Activated CD8-positive, alpha-beta memory T cell treated with anti-CD3 and anti-CD28 coated beads, Interleukin-2, amount 10 ng/mL, durations not matched to agents 7 days and 5 days (primary cell): ENCODE results near the gene SCIN. TPM values are rescaled to one million over a fixed set of nuclear protein-coding genes. Genes with fewer than 3 reads are reported as not detected.
"Not testable (repeated sequence)": the region's sequence is repeated elsewhere in the genome, so short reads cannot be mapped to it uniquely, and the experiment has no call there.

Experiments
- ATAC-seq: fragments of 150-1000 bp; cut with Tn5 transposase; one replicate; pipeline ENCODE4 v1.10.0; 2021; ENCODE audit warnings: moderate library complexity
- CTCF ChIA-PET: fragments of 350-600 bp; sonication (Branson Sonifier 250); formaldehyde crosslinking; loops from one replicate; lab custom pipeline; 2021; ENCODE audit warnings: antibody characterized with exemption; lab: Charles Lee
- DNase-seq: peaks from one replicate; pipeline ENCODE4 v3.0.0-alpha.2; 2020
- H3K27ac Mint-ChIP-seq: one replicate; pipeline ENCODE4 v1.8.0; 2021; ENCODE audit warnings: mild to moderate bottlenecking, mixed read lengths
- H3K27me3 Mint-ChIP-seq: one replicate; pipeline ENCODE4 v1.8.0; 2021; ENCODE audit warnings: mixed read lengths
- H3K36me3 Mint-ChIP-seq: one replicate; pipeline ENCODE4 v1.8.0; 2021; ENCODE audit warnings: mild to moderate bottlenecking, mixed read lengths
- H3K4me1 Mint-ChIP-seq: one replicate; pipeline ENCODE4 v1.8.0; 2021; ENCODE audit warnings: mixed read lengths
- H3K4me3 Mint-ChIP-seq: one replicate; pipeline ENCODE4 v1.8.0; 2021; ENCODE audit warnings: mild to moderate bottlenecking, moderate library complexity, mixed read lengths
- H3K9me3 Mint-ChIP-seq: one replicate; pipeline ENCODE4 v1.8.0; 2022; ENCODE audit warnings: low read depth, mixed read lengths
- total RNA-seq, 2 experiments: library from RNA; stranded (reverse); gene quantifications; one replicate each; pipeline ENCODE4 v1.2.3, GENCODE V29; 2021

The SCIN gene
- total RNA-seq, result 1 to 10 TPM; 1.0 to 1.4 TPM

DNA sequence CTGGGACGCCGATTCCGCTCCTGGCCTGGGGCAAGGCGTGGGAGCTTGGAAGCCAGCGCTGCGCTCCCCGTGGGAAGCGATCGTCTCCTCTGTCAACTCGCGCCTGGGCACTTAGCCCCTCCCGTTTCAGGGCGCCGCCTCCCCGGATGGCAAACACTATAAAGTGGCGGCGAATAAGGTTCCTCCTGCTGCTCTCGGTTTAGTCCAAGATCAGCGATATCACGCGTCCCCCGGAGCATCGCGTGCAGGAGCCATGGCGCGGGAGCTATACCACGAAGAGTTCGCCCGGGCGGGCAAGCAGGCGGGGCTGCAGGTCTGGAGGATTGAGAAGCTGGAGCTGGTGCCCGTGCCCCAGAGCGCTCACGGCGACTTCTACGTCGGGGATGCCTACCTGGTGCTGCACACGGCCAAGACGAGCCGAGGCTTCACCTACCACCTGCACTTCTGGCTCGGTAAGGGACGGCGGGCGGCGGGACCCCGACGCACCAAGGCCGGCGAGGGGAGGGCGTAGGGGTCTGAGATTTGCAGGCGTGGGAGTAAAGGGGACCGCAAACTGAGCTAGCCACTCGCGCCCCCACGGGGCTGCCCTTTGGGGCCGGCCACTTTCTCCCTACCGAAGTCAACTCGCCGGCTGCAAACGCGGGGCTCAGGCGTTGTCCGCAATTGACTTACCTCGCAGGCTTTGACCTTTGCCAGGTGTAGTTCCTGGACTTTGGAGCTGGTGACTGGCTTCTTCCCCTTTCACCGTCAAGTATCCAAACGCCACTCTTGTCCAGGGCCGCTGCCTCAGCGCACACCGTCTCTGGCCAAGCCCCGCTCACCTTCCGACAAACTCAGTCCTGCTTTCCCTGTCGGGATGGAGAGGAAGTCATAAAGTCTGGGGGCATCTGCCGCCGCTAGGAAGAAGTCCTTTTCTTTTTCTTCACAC lies at the start of gene SCIN:
SCIN (plus strand) TSS at position 187 of the 928 bp plus-strand sequence; CDS start at position 254, 67 bp downstream.
- peak; percentile 79 for ATAC-seq
- CTCF ChIA-PET, result interaction anchor here (0.9 kb wide), 1 partner anchor 16 kb away, joined by 3 read pairs; no protein-coding TSS in a partner anchor

DNA sequence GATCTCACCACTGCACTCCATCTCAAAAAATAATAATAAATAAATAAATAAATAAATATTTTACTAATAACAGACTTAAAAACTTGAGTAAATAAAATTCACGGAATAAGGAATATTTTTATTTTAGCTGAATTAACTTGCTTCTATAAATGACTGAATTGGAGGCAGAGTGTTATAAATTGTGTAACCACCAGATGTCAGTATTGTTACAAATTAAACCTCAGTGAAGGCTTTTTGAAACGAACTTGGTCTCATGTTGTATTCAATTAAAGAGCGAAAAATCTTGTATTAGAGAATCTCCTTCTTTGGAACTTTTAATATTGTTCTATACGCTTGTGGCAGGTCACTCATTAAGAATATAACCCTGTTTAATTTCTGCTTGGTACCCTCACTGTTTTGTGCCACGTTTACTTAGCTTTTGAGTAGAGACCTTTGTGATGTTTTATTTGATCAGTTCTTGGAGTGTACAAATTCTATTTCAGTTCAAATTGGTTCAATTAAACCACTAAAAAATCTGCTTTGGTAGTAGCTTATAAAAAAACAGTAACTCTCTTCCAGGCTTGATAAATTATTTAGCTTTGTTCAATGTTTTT lies 45.6 kb upstream of the SCIN start:
- ATAC-seq (no peak), DNase-seq (no peak)
- Mint-ChIP-seq H3K27me3 (peaks cover 14% of the 10 kb centered on the region), H3K27ac (no peak overlapping the region), H3K4me1 (no peaks in the 10 kb centered on the region), H3K9me3 (no peaks in the 10 kb centered on the region), H3K4me3 (no peak overlapping the region), H3K36me3 (no peaks in the 10 kb centered on the region)
- CTCF ChIA-PET, result interaction anchor here (0.8 to 3.5 kb wide), 11 partner anchors 8 to 162 kb away, joined by 3 to 13 read pairs (median 4); partner anchors contain the start of gene ARL4A

More for the DNA sequence above, at the start of gene SCIN:
- Mint-ChIP-seq H3K27ac (no peak within 1 kb of the TSS), H3K27me3 (peaks cover 50% of the 10 kb centered on the region), H3K9me3 (no peaks in the 10 kb centered on the region), H3K4me3 (peak within 1 kb of the TSS; percentile 71), H3K36me3 (peaks cover 1% of the 10 kb centered on the region), H3K4me1 (peaks cover 32% of the 10 kb centered on the region)
- peak; percentile 51 for DNase-seq

DNA sequence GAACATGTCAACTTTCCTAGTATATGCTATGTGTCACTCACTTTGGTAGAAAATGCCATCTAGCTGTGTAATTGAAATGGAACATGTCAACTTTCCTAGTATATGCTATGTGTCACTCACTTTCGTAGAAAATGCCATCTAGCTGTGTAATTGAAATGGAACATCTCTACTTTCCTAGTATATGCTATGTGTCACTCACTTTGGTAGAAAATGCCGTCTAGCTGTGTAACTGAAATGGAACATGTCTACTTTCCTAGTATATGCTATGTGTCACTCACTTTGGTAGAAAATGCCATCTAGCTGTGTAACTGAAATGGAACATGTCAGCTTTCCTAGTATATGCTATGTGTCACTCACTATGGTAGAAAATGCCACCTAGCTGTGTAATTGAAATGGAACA lies 43.8 kb upstream of the SCIN start:
- H3K27ac Mint-ChIP-seq, H3K36me3 Mint-ChIP-seq, ATAC-seq, H3K4me3 Mint-ChIP-seq, DNase-seq, H3K9me3 Mint-ChIP-seq, H3K27me3 Mint-ChIP-seq, H3K4me1 Mint-ChIP-seq: not testable (repeated sequence)
- CTCF ChIA-PET, result interaction anchor here (3.5 kb wide), 1 partner anchor 97 kb away, joined by 13 read pairs; no protein-coding TSS in a partner anchor

DNA sequence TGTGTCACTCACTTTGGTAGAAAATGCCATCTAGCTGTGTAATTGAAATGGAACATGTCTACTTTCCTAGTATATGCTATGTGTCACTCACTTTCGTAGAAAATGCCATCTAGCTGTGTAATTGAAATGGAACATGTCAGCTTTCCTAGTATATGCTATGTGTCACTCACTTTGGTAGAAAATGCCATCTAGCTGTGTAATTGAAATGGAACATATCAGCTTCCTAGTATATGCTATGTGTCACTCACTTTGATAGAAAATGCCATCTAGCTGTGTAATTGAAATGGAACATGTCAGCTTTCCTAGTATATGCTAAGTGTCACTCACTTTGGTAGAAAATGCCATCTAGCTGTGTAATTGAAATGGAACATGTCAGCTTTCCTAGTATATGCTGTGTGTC lies 42.9 kb upstream of the SCIN start:
- not testable (repeated sequence) for H3K4me3 Mint-ChIP-seq, H3K4me1 Mint-ChIP-seq, H3K27me3 Mint-ChIP-seq, H3K27ac Mint-ChIP-seq, ATAC-seq, DNase-seq, H3K36me3 Mint-ChIP-seq, H3K9me3 Mint-ChIP-seq
- CTCF ChIA-PET, result interaction anchor here (3.5 kb wide), 1 partner anchor 96 kb away, joined by 13 read pairs; no protein-coding TSS in a partner anchor

DNA sequence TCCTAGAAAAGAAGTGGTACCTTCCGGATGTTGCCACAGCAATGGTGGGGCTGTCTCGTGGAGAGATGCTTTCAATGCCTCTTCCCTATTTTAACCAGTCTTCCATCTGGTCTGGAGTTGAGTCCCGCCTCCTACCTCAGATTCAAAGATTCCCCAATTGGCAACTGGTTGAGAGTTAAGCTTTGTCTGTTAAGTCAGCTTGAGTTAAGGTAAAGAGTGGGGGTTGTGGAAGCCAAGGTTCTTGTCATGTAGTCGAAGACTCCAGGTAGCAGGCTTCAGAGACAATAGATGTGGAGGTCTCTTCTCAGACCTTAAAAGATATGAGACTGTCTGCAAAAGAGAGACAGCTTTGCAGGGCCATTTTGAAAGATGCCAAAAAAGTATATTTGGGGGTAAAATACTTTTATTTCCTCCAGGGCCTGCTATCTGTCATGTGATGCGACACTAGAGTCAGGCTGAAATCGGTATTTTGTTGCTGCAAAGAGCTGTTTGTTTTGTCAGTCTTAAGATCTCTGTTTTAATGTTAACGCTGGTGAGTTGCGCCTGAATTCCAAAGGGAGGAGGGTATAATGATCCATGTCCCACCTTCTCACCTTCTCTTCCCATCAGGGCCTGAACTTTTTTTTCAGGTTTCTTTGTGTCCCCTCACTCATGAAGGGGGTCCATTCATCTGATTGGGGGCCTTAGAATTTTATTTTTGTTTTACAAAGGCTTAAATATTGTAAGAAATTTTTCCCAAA lies 40.4 kb upstream of the SCIN start:
- Mint-ChIP-seq H3K36me3 (no peaks in the 10 kb centered on the region), H3K4me1 (no peaks in the 10 kb centered on the region), H3K9me3 (no peaks in the 10 kb centered on the region), H3K4me3 (no peak overlapping the region), H3K27me3 (no peaks in the 10 kb centered on the region), H3K27ac (no peak overlapping the region)
- no peak for ATAC-seq
- no peak for DNase-seq
- CTCF ChIA-PET, result no interaction called here

DNA sequence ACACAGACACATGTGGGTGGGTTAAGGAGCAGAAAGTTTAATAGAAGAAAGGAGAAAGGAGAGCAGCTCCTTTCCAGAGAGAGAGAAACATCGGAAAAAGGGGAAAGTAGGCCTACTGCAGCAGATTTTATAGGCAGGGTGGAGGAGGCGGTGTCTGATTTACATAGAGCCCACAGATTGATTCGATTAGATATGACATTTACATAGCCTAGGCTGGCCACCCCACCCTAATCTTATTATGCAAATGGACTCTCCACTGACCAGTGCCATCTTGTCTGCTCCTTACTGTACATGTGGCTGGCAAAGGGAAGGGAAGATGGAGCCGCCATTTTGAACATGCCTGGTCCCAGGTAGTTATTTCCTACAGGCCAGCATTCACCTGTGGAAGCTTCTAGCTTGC lies 38.7 kb upstream of the SCIN start:
- H3K27ac Mint-ChIP-seq, result no peak overlapping the region
- CTCF ChIA-PET, result interaction anchor here (1.1 kb wide), 1 partner anchor 107 kb away, joined by 3 read pairs; no protein-coding TSS in a partner anchor
- H3K36me3 Mint-ChIP-seq, result no peaks in the 10 kb centered on the region
- H3K9me3 Mint-ChIP-seq, result no peaks in the 10 kb centered on the region
- no peaks in the 10 kb centered on the region for H3K4me1 Mint-ChIP-seq
- H3K27me3 Mint-ChIP-seq, result peaks cover 3% of the 10 kb centered on the region
- no peak overlapping the region for H3K4me3 Mint-ChIP-seq
- DNase-seq, result no peak
- no peak for ATAC-seq

DNA sequence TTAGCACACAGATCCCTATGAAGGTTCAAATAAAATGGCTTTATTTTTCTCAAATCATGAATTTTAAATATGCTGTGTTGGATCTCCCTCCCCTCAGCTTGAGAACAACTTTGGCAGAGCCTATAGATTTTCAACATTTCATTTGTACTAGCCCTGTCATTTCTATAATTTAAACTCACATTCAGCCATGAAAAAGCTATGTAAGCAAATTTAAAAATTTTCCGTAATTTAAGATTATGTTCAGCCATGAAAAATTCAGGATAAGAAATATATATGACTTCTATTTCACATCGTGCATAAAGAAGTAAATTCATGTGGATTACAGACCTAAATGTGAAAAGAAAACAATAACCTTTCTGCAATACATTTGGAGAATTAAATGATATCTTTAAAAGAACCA lies 36.5 kb upstream of the SCIN start:
- ATAC-seq (no peak), DNase-seq (no peak)
- Mint-ChIP-seq H3K36me3 (no peaks in the 10 kb centered on the region), H3K4me3 (no peak overlapping the region), H3K27me3 (peaks cover 5% of the 10 kb centered on the region), H3K27ac (no peak overlapping the region), H3K4me1 (no peaks in the 10 kb centered on the region), H3K9me3 (peaks cover 2% of the 10 kb centered on the region)
- CTCF ChIA-PET, result no interaction called here

DNA sequence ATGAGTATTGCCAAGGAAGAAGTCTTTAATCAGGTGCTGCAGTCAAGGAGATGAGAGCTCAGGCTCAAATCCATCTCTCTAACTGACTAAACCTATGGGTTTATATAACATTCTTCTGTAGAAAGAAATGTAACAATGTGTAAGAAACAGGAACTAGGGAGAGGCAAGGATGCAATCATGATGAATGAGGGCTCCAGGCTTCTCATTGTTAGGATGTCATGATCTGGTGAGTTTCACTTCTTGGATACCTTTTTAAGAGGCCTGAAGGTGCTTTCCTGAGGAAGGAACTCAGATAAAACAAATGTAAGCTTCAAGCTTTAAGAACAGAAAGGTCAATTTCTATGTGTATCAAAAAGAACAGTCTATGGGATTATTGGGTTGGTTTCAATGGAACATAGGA lies 30.8 kb upstream of the SCIN start:
- no peak overlapping the region for H3K4me3 Mint-ChIP-seq

DNA sequence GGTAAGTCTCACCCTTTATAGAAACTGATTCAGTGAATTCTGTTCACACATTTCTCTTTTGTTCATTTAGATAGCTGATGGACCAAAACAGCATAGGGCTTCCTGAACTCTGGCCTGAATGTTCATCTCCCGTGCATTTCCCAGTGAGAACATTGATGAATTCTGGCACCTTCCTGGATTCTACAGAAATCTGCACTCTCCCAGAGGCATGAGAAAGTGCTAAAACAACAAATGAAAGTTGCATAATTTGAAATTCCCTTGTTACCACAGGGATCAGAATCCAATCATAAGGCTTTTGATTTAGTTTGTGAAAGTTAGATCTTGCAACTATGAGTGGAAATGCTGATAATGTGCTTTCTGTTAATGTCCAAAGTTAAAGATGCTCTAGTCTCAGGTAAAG lies 29.7 kb upstream of the SCIN start:
- no peaks in the 10 kb centered on the region for H3K36me3 Mint-ChIP-seq
- peaks cover 2% of the 10 kb centered on the region for H3K9me3 Mint-ChIP-seq
- DNase-seq (no peak), ATAC-seq (no peak)
- no peaks in the 10 kb centered on the region for H3K4me1 Mint-ChIP-seq
- no peak overlapping the region for H3K4me3 Mint-ChIP-seq
- H3K27ac Mint-ChIP-seq, result no peak overlapping the region
- CTCF ChIA-PET, result no interaction called here
- H3K27me3 Mint-ChIP-seq, result peaks cover 9% of the 10 kb centered on the region

More for the DNA sequence above, 30.8 kb upstream of the SCIN start:
- Mint-ChIP-seq H3K36me3 (no peaks in the 10 kb centered on the region), H3K9me3 (peaks cover 2% of the 10 kb centered on the region), H3K27ac (no peak overlapping the region), H3K27me3 (peaks cover 12% of the 10 kb centered on the region), H3K4me1 (no peaks in the 10 kb centered on the region)
- ATAC-seq, result no peak
- CTCF ChIA-PET, result no interaction called here
- no peak for DNase-seq

DNA sequence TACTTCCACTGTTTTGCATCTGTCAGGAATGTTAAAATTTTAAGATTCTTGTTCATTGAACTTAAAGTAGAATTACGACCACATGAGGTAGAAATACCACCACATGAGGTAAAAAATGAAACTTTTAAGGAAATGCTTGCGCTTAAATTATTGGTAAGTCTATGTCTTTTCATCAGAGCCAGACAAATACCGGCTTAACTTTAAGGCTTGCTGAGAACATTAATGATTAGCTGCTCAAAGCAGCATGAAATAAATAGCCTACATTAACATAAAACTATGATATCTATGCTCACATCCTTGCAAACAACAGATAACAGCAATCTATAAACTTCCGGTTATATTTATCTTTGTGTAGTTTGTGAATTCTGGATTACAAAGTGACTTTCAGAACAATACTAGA lies 26.9 kb upstream of the SCIN start:
- H3K27ac Mint-ChIP-seq, result no peak overlapping the region
- H3K4me1 Mint-ChIP-seq, result no peaks in the 10 kb centered on the region
- ATAC-seq (no peak), DNase-seq (no peak)
- H3K36me3 Mint-ChIP-seq, result no peaks in the 10 kb centered on the region
- CTCF ChIA-PET, result no interaction called here
- H3K27me3 Mint-ChIP-seq, result peaks cover 12% of the 10 kb centered on the region
- no peak overlapping the region for H3K4me3 Mint-ChIP-seq
- no peaks in the 10 kb centered on the region for H3K9me3 Mint-ChIP-seq

DNA sequence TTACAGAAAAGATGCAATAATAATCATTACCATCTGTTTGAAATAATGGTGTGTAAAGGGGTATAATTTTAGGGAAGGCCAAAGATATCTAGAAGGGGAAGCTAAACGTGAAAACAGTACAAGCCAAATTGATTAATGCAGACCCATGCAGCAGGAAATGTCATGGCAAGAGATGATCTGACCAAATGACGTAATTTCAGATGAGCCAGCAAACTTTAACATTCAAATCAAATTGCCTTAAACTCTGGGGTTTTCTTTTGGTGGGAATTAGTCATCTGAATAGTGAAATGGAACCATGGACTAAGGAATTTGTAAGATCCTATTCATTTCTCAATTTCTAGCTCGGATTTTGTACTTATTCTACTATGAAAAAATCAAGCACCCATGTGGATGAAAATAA lies 21.4 kb upstream of the SCIN start:
- H3K4me3 Mint-ChIP-seq, result no peak overlapping the region
- CTCF ChIA-PET, result no interaction called here

DNA sequence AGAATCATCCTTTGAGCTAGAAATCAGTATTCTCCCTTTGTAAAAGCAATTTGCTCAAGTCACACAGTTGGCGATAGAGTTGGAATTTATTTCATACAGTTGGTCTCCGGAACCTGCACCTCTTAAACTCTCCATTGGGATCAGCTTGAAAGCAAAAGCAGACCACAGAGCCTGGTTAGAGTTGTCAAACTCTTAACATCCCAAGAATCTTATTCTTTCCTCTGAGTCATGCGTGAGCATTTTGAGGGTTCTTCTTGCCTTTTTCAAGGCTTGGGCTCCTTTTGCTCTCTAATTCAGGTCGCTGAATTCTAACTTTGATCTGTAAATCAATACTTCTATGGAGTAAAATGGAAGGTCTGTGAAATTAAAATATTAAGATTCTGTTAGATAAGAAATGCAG lies 19.6 kb upstream of the SCIN start:
- DNase-seq, result no peak
- Mint-ChIP-seq H3K4me3 (no peak overlapping the region), H3K27me3 (peaks cover 8% of the 10 kb centered on the region), H3K36me3 (no peaks in the 10 kb centered on the region), H3K4me1 (no peaks in the 10 kb centered on the region), H3K9me3 (no peaks in the 10 kb centered on the region), H3K27ac (no peak overlapping the region)
- ATAC-seq, result no peak
- CTCF ChIA-PET, result no interaction called here

More for the DNA sequence above, 21.4 kb upstream of the SCIN start:
- H3K36me3 Mint-ChIP-seq, result no peaks in the 10 kb centered on the region
- no peaks in the 10 kb centered on the region for H3K4me1 Mint-ChIP-seq
- ATAC-seq (no peak), DNase-seq (no peak)
- H3K27ac Mint-ChIP-seq, result no peak overlapping the region
- peaks cover 8% of the 10 kb centered on the region for H3K27me3 Mint-ChIP-seq
- H3K9me3 Mint-ChIP-seq, result no peaks in the 10 kb centered on the region

DNA sequence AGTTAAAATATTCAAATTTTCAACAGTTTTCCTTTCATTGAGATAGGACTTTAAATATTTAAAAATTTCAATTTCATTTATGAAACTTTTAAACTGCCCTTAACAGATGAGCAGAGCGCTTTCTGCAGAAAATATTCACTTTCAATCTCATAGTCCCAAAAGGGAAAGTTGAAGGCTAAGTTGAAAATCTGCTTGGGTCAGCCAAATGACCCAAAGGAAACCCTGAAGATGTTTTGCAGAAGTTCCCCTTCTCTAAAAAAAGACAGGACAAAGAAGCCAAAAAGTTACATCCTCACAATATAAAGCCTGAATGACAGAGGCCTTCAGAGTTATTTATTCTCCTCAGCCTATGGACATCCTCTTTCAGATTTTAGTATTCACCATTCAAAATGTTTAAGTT lies 17.6 kb upstream of the SCIN start:
- H3K27me3 Mint-ChIP-seq, result peaks cover 3% of the 10 kb centered on the region
- H3K27ac Mint-ChIP-seq, result no peak overlapping the region
- ATAC-seq (no peak), DNase-seq (no peak)
- peaks cover 2% of the 10 kb centered on the region for H3K36me3 Mint-ChIP-seq
- CTCF ChIA-PET, result no interaction called here
- no peaks in the 10 kb centered on the region for H3K4me1 Mint-ChIP-seq
- H3K9me3 Mint-ChIP-seq, result peaks cover 3% of the 10 kb centered on the region
- H3K4me3 Mint-ChIP-seq, result no peak overlapping the region
